GM19468 (cell line): Measurements from ENCODE around the gene ADAMTS4.

Experiments used
- ATAC-seq: cut with Tn5 transposase; IDR thresholded peaks from one replicate; pipeline ENCODE4 v1.9.1; 2021; ENCODE audit warnings: mild to moderate bottlenecking, moderate library complexity, moderate number of reproducible peaks; ENCODE audit not compliant: unreplicated experiment; ENCODE audit errors: extremely low read depth

The ADAMTS4 gene

DNA sequence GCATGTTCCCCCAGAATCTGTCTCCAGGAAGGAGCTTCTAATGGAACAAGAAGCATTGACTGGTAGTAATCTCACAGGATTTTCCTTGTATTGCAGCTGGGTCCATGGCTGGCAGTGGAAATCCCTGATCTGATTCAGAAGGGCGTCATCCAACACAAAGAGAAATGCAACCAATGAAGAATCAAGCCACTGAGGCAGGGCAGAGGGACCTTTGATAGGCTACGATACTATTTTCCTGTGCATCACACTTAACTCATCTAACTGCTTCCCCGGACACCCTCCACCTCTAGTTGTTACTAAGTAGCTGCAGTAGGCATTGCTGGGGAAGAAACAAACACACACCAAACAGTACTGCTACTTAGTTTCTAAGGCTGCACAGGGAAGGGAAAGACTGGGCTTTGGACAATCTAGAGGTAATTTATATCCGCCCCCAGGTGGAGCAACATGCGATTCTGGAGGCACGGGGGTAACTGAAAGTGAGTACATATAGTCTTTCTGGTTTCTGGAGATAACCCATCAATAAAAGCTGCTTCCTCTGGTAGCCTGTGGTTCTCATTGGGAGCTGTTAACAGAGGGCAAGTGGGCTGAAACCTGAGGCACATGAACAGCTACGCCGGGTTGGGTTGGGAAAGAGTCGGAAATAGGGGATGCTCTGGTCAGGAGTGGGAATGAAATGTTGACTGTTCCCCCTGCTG lies 40.4 kb downstream of the ADAMTS4 start:
- no peak for ATAC-seq

DNA sequence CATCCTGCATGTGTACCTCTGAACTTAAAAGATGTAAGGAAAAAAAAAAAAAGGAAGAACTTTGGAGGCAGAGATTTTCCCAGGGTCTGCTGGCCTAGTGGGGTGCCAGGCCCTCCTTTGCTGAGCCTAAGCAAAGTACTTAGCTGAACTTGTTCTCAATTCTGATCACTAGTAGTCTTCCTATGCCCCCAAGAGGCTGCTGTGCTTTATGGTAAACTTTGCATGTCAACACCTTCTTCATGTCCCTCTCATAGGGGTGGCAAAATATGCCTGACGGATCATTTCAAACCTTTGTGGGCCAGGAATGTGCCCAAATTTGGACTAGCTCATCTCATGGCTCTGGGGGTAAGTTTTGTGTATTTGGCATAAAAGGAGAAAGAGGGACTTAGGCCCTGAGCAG lies 41.0 kb downstream of the ADAMTS4 start:
- no peak for ATAC-seq

DNA sequence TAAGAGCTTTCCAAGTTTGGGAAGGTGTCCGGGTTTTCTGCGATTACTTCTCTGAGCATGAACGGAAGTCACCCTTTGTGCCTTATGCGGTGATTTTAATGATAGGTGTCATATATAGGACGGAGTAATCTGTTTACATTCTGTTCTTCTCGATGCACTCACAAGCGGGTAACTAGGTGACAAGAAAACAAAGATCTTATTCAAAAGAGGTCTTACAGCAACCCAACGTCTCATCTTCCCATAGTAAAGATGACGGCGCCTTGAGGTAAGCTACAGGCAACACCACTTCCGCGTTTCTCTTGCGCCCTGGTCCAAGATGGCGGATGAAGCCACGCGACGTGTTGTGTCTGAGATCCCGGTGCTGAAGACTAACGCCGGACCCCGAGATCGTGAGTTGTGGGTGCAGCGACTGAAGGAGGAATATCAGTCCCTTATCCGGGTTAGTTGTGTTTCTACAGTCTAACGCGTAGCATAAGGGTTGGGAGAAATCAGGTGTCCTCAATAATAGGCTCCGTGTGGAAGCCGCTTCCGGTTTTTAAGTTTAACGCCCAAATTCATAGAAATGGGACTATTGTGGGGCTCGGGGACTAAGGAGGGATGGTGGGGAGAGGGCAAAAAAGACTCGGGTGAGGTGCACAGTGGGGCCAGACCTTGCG lies 45.0 kb downstream of the ADAMTS4 start, which contains the start of gene UFC1:
TSS of gene UFC1 (plus strand) at position 297 of the 656 bp plus-strand sequence. CDS start at position 317, 20 bp downstream.
- peak; percentile 63 for ATAC-seq

DNA sequence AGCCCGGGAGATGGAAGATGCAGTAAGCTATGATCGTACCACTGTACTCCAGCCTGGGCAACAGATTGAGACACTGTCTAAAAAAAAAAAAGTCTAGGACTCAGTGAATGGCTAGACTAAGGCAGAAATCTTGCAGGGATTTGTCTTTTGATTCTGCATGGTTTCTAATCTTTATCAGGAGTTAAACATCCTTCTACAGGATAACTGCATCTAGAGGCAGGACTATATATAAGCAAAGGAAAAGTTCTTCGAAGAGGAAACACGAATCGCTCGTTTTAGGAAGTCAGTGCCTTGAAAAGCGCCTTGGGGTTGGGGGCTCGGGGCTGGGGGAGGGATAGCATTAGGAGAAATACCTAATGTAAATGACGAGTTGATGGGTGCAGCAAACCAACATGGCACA lies 45.7 kb downstream of the ADAMTS4 start:
- ATAC-seq = no peak

DNA sequence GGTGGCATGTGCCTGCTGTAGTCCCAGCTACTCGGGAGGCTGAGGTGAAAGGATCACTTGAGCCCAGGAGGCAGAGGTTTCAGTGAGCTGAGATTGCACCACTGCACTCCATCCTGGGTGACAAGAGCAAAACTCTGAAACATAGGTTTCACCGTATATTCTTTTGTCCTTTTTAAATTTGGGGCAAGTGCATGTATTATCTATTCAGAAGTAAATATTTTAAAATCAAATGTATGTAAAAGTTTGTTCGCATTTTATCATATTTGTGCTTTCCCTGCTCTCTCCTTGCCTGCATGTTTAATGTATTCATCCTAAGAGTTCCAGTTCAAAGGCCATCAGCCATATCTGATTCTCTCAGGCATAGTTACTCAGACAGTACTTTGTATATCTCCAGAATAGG lies 53.0 kb downstream of the ADAMTS4 start:
- ATAC-seq = no peak

DNA sequence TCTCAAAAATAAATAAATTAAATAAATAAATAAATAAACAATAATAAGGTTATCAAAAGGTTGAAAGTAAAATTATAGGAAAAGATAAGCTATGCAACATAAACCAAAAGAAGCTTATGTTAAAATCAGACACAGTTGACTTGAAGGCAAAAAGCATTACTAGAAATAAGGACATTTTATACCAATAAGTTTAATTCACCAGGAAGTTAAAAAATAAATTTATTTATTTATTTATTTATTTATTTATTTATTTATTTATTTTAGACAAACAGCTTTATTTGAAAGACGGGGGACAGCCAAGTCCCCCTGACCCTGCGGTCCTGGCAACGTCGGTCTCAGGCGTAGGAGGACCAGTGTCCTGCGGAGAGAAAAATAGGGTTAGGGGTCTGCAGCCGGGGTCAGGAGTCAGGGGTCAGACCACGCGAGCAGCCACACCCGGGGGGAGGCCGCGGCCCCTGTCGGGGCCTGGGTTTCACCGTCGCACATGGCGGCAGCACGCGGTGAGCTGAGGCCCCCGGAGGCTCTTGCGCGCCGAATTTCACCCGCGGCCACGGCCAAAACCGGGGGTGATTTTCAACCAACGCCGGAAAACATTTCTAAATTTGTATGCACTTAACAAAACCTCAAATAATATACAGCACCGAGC lies 58.0 kb downstream of the ADAMTS4 start:
- ATAC-seq = no peak

DNA sequence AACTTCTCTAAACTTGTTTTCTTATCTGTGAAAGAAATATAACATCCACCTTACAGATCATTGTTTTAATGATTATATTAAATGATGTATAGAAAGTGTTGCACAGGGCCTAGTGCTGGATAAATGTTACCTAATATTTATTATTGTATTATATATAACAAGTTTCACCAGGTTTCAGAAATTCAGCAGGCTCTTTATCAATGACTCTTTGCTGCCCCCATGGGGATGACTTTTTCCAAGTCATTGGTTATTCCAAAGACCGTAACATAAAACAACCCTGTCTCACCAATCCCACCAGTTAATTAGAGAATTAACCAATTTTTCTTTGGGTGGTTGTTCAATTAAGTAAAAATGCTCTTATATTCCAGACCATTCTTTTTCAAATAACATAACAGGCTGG lies 59.1 kb downstream of the ADAMTS4 start:
- ATAC-seq = no peak

DNA sequence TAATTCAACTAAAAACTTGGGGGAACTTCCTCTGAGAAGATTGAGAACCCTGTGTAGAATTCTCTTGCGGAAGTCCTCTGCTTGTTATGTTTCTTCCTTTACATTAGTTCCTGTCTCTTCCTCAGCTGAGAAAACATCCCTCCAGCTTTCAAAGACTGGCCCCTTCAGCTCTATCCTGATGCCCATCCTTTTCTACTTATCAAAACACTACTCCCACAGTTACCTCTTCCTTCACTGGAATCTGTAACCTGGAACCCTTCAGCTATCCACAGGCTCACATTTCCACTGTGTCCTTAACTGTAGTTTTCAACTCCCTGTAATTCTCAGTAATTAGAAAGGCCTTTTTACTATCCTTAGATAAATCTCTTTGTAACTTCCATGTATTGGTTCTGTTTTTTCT lies 60.4 kb downstream of the ADAMTS4 start:
- no peak for ATAC-seq

DNA sequence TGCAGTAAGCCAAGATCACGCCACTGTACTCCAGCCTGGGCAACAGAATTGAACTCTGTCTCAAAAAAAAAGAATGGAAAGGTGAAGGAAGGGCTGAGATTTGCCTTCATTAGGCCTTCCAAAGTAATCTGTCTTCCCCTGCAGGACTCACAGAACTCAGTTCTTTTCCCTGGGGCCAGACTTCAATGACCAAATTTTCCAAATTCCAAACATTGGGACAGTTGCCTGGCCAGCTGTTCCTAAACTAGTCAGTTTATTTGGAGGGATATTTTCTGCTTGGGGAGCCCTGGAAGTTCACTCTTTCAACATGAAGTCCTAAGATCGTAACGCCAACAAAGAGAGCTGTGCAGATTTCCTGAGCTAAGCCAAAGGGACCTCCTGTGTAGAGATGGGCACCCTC lies 61.0 kb downstream of the ADAMTS4 start:
- ATAC-seq = no peak
